Measurements from ENCODE around the gene GALNT15. TPM values are rescaled to one million over a fixed set of nuclear protein-coding genes. Genes with fewer than 3 reads are reported as not detected.
A peak's percentile ranks its signal among the peaks of the same experiment; 100 is the strongest.

GALNT15 gene
- total RNA-seq, 2 donors from 2014 or later = 0.35 TPM; not detected in 1

DNA sequence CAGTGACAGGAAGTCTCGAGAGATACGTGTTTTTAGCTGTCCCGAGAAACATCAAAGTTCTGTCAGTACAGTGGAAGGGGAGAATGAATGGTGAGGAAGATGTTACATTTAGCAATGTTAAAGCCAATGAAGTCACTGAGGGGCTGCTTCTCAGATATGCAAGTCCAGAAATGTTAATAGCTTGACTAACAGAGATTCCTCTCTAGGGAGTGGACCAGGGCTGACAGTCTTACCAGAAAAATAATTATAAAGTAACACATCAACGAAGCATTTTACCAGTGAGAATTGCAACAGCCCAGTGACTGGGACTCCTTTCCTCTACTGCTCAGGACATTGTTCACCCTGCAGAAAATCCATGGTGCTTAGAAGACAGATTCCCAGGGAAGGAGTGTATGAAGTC is 23.9 kb downstream of the GALNT15 start:
- DNase-seq (ENCODE audit: low spot score in 2 of 2) = no peak
- no peak for ATAC-seq

DNA sequence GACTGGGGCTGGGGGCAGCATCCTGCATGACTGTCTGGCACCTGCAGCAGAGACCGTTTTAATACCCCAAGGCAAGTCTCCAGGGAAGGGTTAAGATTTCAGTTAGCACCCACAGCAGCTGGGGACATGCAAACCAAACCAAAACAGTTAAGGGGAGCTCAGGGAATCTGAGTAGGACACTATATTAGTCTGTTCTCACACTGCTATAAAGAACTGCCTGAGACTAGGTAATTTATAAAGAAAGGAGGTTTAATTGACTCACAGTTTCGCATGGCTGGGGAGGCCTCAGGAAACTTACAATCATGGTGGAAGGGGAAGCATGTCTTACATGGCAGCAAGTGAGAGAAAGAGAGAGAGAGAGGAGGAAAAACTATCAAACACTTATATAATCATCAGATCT is 25.3 kb downstream of the GALNT15 start:
- no peaks in the 10 kb centered on the region for H3K36me3 Mint-ChIP-seq
- H3K9me3 Mint-ChIP-seq = peaks cover 0 to 5% of the 10 kb centered on the region in 2 donors
- ATAC-seq (peak; percentile 57 to 61), DNase-seq (ENCODE audit: low spot score in 2 of 2) (no peak)
- peak overlapping the region in 1 of 2 donors; percentile 18 for H3K27ac Mint-ChIP-seq

More for the DNA sequence above, 23.9 kb downstream of the GALNT15 start:
- Mint-ChIP-seq H3K36me3 (no peaks in the 10 kb centered on the region), H3K9me3 (peaks cover 0 to 5% of the 10 kb centered on the region in 2 donors), H3K27ac (no peak overlapping the region)

DNA sequence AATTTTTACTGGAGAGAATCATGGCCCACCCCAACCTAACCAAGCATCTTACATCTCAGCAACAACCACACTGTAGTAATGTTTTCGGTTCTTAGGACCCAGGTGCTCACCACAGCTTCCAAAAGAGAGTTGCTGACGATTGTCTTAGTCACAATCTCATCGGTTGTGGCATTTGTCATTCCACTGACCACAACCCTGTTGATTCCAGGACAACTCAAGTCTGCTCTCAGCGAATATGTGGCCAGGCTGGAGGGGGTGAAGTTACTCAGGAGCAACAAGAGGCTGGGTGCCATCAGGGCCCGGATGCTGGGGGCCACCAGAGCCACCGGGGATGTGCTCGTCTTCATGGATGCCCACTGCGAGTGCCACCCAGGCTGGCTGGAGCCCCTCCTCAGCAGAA is 25.9 kb downstream of the GALNT15 start:
- peak overlapping the region in 1 of 2 donors; percentile 23 for H3K27ac Mint-ChIP-seq
- ATAC-seq (peak; percentile 70 to 80), DNase-seq (ENCODE audit: low spot score in 2 of 2) (peak in 1 of 2 donors; percentile 22)
- peaks cover 0 to 5% of the 10 kb centered on the region in 2 donors for H3K9me3 Mint-ChIP-seq
- no peaks in the 10 kb centered on the region for H3K36me3 Mint-ChIP-seq

DNA sequence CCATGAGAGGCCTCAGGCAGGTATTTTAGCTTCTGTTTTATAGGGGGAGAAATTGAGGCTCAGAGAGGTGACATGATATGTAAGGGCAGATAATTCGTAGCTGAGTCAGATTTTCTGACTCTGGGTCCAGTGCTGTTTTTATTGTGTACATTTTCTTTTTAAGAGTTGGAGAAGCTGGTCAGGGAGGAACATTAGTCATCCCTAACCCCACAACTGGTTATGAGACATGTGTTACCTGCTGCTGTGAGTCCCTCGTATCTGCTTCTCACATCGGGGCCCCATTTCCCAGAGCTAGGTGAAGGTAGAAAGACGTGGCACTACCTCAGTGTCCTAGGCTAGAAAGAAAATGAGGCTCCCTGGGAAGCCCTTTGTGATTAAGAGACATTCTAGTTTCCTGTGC is 28.6 kb downstream of the GALNT15 start:
- DNase-seq (ENCODE audit: low spot score in 2 of 2) (peak in 1 of 2 donors; percentile 47), ATAC-seq (peak; percentile 23 to 76)
- peaks cover 0 to 5% of the 10 kb centered on the region in 2 donors for H3K9me3 Mint-ChIP-seq
- H3K27ac Mint-ChIP-seq = peak overlapping the region in 1 of 2 donors; percentile 6
- no peaks in the 10 kb centered on the region for H3K36me3 Mint-ChIP-seq

DNA sequence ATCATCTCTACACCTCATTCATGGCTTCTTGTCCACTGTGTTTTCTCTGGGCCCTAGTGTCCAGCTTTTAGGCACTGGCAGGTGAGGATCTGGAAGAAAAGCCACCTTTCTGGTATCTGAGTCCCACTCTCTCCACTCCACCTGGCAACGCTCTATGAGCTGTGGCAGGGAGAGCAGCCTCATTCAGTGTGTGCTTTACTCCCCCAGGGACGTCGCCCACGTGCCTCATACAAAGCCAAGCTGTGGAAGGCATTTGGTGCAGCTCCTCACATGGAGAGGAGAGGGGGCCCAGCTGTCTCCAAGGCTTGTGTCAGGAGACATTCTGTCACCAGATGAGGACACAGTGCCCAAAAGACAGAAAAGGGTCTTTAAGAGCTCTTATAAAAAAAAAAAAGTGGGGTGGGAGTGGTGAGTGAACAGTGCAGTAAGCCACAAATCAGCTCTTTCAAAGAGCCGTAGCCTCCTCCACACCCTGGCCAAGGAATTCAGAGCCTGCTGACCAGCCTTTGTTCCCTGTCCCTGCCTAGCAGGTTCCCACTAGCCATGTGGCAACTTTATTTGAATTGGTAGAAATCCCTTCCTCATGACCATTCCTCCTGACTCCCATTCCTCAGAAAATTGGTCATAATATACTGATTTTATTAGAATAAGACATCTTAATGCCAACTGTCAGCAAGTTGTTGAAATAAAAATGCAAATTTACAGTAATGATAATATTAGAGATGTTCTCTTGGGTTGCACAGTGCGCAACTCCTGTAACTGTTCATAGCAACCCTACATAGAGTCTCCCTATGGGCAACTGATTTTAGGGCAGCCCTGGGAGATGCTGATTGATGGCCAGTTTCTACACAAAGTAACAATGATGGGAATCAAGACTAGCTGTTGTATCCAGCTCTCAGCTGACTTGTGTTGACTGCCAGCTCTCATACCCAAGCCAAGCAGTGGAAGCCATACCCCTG is 29.5 kb downstream of the GALNT15 start:
- peaks cover 0 to 5% of the 10 kb centered on the region in 2 donors for H3K9me3 Mint-ChIP-seq
- no peak overlapping the region for H3K27ac Mint-ChIP-seq
- ATAC-seq (no peak), DNase-seq (ENCODE audit: low spot score in 2 of 2) (no peak)
- H3K36me3 Mint-ChIP-seq = no peaks in the 10 kb centered on the region

DNA sequence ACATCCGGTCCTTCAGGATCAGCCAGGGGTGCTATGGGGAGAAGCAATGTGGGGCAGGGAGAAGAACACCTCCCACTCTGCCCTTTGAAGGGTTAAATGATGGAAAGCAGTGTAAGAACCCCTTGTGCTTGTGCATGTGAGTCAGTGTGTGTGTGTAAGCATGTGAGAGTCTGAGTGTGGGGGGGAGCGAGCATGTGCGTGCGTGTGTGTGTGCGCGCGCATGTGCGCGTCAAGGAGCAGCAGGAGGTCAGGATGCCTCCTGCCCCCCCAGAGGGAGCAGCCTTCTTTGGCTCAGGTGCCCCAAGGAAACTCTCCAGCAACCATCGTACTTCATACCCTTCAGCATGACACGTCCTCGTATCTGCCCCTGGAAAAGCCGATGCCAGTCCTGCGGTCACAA is 30.3 kb downstream of the GALNT15 start:
- DNase-seq (ENCODE audit: low spot score in 2 of 2) (no peak), ATAC-seq (no peak)
- H3K9me3 Mint-ChIP-seq = peaks cover 0 to 5% of the 10 kb centered on the region in 2 donors
- peak overlapping the region in 1 of 2 donors; percentile 62 for H3K27ac Mint-ChIP-seq
- no peaks in the 10 kb centered on the region for H3K36me3 Mint-ChIP-seq

DNA sequence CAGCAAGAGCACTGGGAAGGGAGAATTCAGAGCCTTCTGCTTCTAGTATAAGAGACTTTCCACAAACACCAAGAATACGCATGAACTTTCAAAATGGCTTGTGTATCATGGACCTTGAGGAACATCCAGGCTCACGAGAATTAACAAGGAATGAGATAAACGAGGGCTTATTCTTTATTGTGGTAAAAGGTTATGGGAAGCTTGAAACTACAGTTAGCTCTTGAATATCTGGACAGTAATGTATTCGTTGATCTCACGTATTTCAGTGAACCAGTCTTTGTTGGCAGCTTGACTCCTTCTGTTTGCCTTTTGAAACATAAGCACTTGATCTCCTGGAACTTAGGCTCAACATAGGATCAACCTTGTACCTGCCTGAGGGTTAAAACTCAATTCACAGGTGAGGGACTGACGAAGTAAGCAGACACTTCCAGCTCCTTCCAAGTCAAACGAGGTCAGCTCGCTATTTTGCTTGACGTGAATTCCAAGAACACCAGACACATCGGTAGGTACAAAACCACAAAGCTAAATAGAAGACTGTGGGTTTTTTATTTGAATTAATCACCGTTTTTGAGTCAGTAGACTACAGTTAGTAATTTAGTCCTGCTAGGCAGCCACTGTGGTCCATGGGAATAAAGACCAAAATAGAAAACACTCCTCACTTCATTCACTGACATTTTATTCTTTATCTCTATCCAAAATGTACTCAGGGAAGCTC is 30.8 kb downstream of the GALNT15 start:
- Mint-ChIP-seq H3K9me3 (peaks cover 0 to 5% of the 10 kb centered on the region in 2 donors), H3K27ac (peak overlapping the region in 1 of 2 donors; percentile 69), H3K36me3 (no peaks in the 10 kb centered on the region)
- ATAC-seq = peak; percentile 34 to 78
- DNase-seq (ENCODE audit: low spot score in 2 of 2) = no peak

DNA sequence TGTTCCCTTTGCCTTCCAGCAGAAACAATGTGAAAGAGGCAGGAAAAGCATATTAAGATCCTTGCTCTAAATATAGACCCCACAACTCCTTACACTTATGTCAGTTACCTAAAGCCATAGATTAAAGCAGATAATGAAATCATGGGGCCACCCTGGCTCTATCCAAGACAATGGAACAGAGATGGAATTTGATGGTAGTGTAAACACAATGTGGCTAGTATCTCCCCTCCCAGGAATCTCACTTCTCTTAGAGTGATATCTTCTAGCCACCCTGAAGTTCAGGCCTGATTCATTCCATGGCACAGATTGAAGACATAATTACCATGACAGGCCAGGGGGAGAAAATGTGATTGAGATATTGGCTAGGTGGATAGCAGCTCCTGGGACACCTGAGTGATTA is 32.6 kb downstream of the GALNT15 start:
- Mint-ChIP-seq H3K9me3 (peaks cover 0 to under 1% of the 10 kb centered on the region in 2 donors), H3K27ac (peak overlapping the region in 1 of 2 donors; percentile 3), H3K36me3 (no peaks in the 10 kb centered on the region)
- DNase-seq (ENCODE audit: low spot score in 2 of 2) = no peak
- ATAC-seq = no peak

DNA sequence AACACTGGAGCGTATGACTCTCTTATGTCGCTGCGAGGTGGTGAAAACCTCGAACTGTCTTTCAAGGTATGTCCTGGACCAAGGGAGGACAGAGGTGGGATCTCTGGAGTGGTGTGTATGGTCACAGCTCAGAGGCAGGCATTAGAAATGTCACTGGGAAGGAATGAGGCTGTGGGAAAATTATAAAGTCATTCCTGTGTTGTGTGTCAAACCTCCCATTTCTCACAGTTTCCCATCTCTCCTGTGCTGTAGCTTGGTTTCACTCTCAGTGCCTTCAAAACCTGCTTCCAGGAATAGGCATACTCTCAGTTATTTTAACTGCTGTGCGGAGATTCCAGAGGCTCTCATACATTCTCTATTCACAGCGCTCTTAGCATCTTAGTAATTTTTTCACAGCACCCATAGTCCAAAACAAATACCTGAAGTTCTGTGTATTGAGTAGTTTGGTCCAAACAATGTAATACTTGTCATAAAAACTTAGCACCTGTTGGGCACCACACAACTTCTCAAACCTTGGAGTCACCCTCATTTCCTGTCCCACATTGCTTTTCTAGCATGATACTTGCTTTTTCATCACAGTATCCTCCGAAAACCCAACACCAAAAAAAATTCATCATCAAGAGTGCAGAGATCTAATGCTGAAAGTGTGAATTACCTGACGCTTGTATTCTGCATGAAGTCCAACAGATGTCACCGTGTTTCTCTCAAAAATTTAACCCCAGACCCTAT is 36.9 kb downstream of the GALNT15 start:
- peak in 1 of 2 donors; percentile 69 for ATAC-seq
- Mint-ChIP-seq H3K36me3 (no peaks in the 10 kb centered on the region), H3K27ac (no peak overlapping the region), H3K9me3 (no peaks in the 10 kb centered on the region)
- no peak for DNase-seq (ENCODE audit: low spot score in 2 of 2)

DNA sequence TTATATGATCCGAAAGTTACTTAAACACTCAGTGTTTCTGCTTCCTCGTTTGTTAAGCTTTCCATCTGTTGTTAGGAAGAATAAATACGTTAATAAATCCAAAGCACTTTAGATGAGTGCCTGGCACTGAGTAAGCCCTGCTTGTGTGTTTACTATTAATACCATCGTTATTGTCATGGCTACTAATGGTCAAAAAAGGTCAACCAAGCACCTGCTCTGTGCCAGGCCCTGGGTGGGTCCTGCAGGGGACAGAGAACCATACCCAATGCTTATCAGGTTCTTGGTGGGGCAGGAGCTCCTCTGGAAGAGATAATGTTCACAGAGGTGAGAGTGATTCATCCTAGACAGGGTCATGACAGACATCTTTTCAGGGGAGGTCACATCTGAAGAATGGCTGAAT is 39.9 kb downstream of the GALNT15 start:
- ATAC-seq = no peak
- no peak overlapping the region for H3K27ac Mint-ChIP-seq
- no peaks in the 10 kb centered on the region for H3K9me3 Mint-ChIP-seq
- H3K36me3 Mint-ChIP-seq = no peaks in the 10 kb centered on the region
- no peak for DNase-seq (ENCODE audit: low spot score in 2 of 2)

DNA sequence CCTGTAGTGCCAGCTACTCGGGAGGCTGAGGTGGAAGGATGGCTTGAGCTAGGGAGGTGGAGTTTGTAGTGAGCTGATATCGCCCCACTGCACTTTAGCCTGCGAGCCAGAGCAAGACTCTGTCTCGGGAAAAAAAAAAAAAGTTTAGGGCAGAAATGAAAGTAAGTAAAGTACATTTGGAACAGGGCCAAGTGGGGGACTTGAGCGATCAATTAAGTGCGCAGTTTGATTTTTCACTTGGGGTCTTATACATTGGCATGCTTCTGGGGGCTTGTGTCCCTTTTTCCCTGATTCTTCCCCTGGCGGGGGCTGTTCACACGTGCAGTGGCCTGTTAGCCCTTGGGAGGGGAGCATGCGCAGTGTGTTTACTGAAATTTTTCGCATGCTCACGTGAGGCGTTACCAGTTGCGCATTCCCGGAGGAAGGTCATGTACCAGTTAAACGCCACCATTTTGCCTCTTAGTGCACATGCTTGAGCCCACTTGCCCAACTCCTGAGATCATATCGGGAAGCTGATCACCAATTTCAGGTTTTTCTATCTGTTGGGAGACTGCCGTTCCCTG is 42.0 kb downstream of the GALNT15 start:
- H3K27ac Mint-ChIP-seq = no peak overlapping the region
- no peaks in the 10 kb centered on the region for H3K36me3 Mint-ChIP-seq
- ATAC-seq = no peak
- no peaks in the 10 kb centered on the region for H3K9me3 Mint-ChIP-seq
- DNase-seq (ENCODE audit: low spot score in 2 of 2) = no peak

DNA sequence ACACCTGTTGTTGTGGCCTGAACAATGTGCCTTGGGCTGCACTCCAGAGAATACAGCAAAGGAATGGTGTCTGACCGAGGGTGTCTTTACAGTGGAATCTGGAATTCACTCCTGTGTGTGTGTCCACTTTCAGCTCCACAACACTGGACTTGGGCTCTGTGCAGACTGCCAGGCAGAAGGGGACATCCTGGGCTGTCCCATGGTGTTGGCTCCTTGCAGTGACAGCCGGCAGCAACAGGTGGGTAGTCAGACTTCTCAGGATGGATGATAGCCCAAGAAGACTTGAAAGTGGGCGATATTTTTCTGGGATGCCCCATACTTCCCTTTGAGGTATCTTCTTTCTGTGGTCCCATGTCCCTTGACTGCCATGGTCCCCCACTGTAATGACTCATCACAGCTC is 45.3 kb downstream of the GALNT15 start:
- DNase-seq (ENCODE audit: low spot score in 2 of 2) (no peak), ATAC-seq (no peak)
- Mint-ChIP-seq H3K9me3 (no peaks in the 10 kb centered on the region), H3K27ac (no peak overlapping the region), H3K36me3 (no peaks in the 10 kb centered on the region)

DNA sequence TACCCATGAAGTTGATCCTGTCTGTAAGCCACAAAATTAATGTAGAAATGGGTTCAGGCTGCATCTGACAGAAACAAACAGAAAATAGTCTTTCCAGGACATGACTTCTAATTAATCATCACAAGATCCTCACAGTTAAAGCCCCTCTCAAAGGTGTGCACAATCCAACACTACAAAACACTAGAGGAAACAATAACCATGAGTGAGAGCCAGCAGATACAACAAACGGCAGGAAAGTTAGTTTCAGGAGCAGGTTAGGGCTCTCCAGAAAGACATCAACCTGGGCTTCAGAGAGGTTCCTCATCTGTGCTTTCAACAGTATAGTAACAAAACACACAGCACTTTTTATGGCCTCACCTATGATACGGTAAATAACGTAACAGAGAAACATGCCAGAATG is 47.5 kb downstream of the GALNT15 start:
- Mint-ChIP-seq H3K36me3 (peaks cover 0 to 8% of the 10 kb centered on the region in 2 donors), H3K9me3 (peaks cover 4 to 8% of the 10 kb centered on the region in 2 donors), H3K27ac (no peak overlapping the region)
- ATAC-seq (no peak), DNase-seq (ENCODE audit: low spot score in 2 of 2) (no peak)

DNA sequence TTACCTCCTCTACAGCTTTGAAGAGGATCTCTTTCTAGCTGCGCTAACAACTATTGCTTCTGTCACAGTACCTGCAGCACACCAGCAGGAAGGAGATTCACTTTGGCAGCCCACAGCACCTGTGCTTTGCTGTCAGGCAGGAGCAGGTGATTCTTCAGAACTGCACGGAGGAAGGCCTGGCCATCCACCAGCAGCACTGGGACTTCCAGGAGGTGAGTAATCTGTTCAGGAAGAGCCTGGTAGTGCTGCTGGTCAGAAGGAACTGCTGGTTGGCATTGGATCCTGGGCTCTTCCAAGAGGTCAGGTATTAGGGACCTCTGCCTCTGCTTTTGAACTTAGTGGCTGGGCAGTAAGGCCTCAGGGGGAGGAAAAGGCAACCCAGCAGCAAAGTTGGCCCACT is 48.1 kb downstream of the GALNT15 start:
- Mint-ChIP-seq H3K36me3 (peaks cover 0 to 8% of the 10 kb centered on the region in 2 donors), H3K27ac (no peak overlapping the region), H3K9me3 (peaks cover 4 to 8% of the 10 kb centered on the region in 2 donors)
- ATAC-seq = no peak
- no peak for DNase-seq (ENCODE audit: low spot score in 2 of 2)

DNA sequence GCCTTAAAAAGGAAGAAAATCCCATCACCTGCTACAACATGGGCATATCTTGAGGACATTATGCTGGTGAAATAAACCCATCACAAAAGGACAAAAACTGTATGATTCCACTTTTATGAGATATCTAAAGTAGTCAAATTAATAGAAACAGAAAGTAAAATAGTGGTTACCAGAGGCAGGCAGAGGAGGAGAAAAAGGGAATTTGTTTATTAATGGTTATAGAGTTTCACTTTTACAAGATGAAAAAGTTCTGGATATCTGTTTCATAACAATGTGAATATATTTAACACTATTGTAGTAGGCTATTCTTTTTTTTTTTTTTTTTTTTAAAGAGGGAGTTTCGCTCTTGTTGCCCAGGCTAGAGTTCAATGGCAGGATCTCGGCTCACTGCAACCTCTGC is 49.8 kb downstream of the GALNT15 start:
- Mint-ChIP-seq H3K27ac (no peak overlapping the region), H3K9me3 (peaks cover 4 to 8% of the 10 kb centered on the region in 2 donors), H3K36me3 (peaks cover 0 to 8% of the 10 kb centered on the region in 2 donors)
- ATAC-seq = no peak
- no peak for DNase-seq (ENCODE audit: low spot score in 2 of 2)

DNA sequence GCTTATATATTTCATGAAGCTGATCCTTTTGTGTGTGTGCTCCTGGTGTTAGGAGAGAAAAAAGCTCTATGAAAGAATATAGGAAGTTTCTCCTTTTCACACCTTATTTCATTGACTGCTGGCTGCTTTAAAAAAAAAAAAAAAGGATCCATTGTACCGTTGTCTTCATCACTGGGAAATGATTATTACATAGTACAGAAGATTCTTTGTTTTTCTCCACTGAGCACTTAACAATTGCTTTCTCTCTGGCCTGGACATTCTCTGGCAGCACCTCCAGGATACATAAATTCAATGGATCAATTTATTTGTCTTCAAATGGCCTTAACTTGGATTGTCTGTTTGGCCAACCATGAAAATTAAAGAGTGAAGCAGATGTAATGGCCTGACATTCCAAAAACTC is 53.1 kb downstream of the GALNT15 start:
- Mint-ChIP-seq H3K36me3 (peaks cover 0 to 8% of the 10 kb centered on the region in 2 donors), H3K27ac (no peak overlapping the region), H3K9me3 (peaks cover 4 to 8% of the 10 kb centered on the region in 2 donors)
- no peak for ATAC-seq
- DNase-seq (ENCODE audit: low spot score in 2 of 2) = no peak
